GM12875 (cell line): ENCODE measurements around the gene SCD5.

ENCODE experiments used
- H3K4me3 ChIP-seq: one replicate; pipeline ENCODE4 v1.5.1; 2011; ENCODE audit warnings: low read depth, low read length, control low read depth
- TF ChIP-seq, protein P1 (sequence below): IDR thresholded peaks from 2 replicates; pipeline ENCODE4 v1.5.1; 2011; ENCODE audit warnings: low read depth, mild to moderate bottlenecking, control low read depth, inconsistent platforms, low read length, moderate library complexity, borderline replicate concordance; ENCODE audit not compliant: insufficient read depth

Gene SCD5

DNA sequence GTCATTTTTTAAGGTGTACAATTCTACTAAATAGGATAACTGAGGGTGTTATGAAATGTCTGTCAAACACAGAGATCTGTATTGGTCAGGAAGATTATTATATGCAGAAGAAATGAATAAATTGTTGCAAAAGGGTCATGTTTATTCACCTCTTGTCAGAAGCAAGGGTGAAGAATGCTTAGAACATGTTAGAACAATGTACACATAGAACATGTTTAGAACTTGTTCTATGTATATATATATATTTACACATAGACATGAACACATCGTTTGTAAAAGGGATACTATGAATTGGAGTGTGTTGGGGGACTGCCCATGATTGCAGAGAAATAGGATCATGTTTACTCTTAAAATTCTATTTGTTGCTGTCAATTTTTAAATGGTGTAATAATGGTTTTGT is 208.8 kb downstream of the SCD5 start:
- TF ChIP-seq, protein P1, sequence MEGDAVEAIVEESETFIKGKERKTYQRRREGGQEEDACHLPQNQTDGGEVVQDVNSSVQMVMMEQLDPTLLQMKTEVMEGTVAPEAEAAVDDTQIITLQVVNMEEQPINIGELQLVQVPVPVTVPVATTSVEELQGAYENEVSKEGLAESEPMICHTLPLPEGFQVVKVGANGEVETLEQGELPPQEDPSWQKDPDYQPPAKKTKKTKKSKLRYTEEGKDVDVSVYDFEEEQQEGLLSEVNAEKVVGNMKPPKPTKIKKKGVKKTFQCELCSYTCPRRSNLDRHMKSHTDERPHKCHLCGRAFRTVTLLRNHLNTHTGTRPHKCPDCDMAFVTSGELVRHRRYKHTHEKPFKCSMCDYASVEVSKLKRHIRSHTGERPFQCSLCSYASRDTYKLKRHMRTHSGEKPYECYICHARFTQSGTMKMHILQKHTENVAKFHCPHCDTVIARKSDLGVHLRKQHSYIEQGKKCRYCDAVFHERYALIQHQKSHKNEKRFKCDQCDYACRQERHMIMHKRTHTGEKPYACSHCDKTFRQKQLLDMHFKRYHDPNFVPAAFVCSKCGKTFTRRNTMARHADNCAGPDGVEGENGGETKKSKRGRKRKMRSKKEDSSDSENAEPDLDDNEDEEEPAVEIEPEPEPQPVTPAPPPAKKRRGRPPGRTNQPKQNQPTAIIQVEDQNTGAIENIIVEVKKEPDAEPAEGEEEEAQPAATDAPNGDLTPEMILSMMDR, result no peak

DNA sequence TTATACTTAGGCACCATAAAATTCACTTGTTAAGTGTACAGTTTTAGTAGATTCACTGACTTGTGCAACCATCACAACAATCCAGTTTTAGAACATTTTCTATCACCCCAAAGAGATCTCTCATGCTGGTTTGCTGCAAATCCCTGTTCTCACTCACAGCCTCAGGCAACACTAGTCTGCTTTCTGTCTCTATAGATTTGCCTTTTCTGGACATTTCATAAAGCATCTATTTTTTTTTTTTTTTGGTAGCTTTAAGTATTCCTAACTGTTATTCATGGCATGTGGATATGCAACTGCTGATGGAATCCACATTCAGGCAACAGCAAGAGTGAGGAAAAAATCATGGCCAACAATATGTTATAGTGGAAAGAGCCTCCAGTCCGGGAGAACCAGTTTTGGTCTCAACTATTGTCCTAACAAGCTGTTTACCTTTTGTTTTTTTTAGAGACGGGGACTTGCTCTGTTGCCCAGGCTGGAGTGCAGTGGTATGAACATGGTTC is 209.8 kb downstream of the SCD5 start:
- no peak overlapping the region for H3K4me3 ChIP-seq
- TF ChIP-seq, protein P1, result no peak

More for the DNA sequence above, 208.8 kb downstream of the SCD5 start:
- no peak overlapping the region for H3K4me3 ChIP-seq

DNA sequence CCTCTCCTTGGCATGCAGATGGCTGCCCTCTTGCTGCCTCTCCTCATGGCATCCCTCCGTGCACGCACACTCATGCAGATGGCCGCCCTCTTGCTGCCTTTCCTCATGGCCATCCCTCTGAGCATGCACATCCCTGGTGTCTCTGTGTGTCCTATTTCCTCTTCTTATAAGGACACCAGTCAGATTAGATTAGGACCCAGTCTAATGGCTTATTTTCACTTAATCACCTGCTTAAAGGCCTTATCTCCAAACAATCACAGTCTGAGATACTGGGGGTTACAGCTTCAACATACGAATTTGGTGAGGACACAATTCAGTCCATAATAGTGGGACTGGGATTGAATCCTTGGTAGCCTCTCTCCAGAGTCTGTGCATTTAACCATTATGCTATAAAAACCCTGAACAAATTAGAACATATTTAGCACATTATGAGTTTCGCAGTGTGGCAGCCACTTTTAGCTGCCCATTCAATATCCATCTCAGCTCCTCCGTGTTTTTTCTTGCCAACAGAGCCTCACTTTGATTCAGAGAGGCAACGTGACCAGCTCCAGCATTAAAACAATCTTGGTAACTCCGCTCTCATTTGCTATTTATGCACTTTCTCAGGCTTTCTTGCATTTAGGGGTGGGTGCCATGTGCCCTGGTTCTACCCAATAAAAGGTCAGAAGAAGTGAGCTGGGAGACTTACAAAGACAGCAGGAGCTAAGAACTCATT is 210.6 kb downstream of the SCD5 start:
- H3K4me3 ChIP-seq, result no peak overlapping the region
- TF ChIP-seq, protein P1, result no peak

DNA sequence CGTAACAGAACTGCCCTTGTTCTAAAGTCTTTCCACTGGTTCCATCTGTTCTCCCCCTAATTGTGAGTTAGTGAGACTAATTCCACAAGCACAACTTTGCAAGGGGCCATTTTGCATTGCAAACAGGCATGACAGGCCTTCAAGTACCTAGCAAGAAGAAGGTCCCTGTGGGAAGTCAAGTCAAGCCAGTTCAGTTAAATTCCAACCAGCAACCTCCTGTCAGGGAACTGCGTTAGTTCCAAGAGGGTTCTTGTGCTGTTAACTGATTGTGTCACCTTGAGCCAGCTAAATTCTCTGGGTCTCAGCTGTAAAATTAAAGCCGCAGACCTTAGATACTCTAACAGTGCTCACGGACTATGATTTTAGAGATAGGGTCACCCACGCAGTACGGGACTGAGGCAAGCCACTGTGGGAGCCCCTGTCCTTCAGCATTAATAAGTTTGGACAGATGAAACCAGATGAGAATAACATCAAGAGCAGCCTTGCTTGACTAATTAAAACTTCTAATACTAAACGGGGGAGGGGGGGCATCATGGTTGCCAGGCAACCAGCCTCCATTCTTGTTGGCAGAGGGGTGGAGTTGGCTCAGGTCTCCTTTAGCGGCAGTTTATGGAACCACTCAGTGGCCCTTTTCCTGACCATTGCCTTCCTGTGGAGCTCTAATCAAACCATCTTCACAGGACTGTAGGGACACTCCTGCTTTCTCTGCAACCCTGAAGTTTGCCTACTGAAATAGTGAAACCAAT is 212.7 kb downstream of the SCD5 start:
- TF ChIP-seq, protein P1, result no peak
- no peak overlapping the region for H3K4me3 ChIP-seq

DNA sequence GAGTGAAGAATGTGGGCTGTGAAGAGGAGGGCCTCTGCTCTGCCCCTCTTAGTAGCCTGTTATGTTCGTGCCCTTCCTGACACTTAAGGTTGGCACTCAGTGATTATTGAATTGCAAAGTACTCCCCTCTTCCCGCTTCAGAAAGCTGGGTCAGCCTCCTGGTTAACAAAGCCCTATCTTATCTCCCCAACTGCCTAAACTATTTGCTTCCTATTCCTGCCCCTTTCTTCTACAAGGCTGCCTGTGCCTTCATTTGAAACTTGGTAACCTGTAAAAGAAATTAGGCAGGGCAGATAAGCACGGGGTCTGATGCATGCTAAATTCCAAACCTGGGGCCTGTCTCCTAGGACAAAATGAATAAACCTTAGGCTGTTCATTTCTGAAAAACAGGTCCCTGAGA is 213.7 kb downstream of the SCD5 start:
- TF ChIP-seq, protein P1, result no peak
- no peak overlapping the region for H3K4me3 ChIP-seq

DNA sequence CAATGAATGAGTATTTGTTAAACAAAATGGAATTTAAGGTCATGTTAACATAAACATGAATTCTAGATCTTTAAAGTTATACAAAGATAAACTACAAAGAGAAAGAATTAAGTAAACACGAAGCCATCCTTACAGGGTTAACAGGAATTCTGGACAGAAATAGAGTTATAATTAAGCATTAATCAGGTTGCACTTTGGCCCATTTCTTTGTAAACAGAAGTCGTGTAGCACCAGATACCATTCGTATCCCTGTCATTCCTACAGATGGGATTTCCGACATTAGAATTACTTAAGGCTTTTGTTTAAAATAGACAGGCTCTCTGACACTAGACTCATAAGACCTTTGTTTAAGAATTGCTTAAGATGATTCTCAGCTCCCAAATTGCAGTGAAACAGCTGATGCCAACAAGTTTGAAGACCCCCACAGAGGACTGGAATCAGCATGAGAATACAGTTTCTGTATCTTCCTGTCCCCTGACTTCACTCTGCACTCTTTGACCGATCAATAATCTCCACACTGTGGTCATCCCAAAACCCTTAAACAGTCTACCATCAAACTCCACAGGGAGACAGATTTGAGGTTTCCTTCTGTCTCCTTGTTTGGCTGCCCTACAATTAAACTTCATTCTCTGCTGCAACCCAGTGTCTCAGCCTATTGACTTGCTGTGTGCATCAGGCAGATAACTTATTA is 214.6 kb downstream of the SCD5 start:
- TF ChIP-seq, protein P1, result no peak

More for the DNA sequence above, 214.6 kb downstream of the SCD5 start:
- H3K4me3 ChIP-seq, result no peak overlapping the region
